B cell (primary cell): ENCODE results near the gene CDKN2D. TPM values are rescaled to one million over a fixed set of nuclear protein-coding genes. Genes with fewer than 3 reads are reported as not detected.
A peak's percentile ranks its signal among the peaks of the same experiment; 100 is the strongest.

Experiments used
- ATAC-seq: fragments of 200-7000 bp; cut with Tn5 transposase; one replicate; pipeline ENCODE4 v1.10.0; 2021; ENCODE audit warnings: low read depth, mild to moderate bottlenecking, moderate number of reproducible peaks, moderate library complexity
- CTCF ChIA-PET: fragments of 350-600 bp; sonication (Branson Sonifier 250); formaldehyde crosslinking; loops from one replicate; lab custom pipeline; 2021; ENCODE audit warnings: antibody characterized with exemption, inconsistent platforms; lab: Charles Lee
- POLR2A ChIA-PET: fragments of 350-600 bp; sonication (Branson Sonifier 250); formaldehyde crosslinking; loops from one replicate; lab custom pipeline; 2021; ENCODE audit warnings: antibody characterized with exemption; lab: Charles Lee
- DNase-seq: peaks from one replicate; pipeline ENCODE4 v3.0.0; 2013
- H2AFZ ChIP-seq: 2 replicates; pipeline ENCODE4 v1.6.1; 2012; ENCODE audit warnings: mild to moderate bottlenecking, low read depth, low read length; ENCODE audit not compliant: insufficient read depth, poor library complexity, severe bottlenecking
- H3K27ac ChIP-seq, 2 donors: 1 replicate in 1 of 2; 2 replicates in 1 of 2; pipeline ENCODE4 v1.5.1; 2012 to 2013; ENCODE audit warnings: low read length in 2 of 2, mild to moderate bottlenecking in 2 of 2, moderate library complexity in 1 of 2
- H3K27me3 ChIP-seq, 4 experiments: fragments of 200-600 bp in 1 of 4; sonication (generic) in 1 of 4; replicated peaks in 1 of 4; 1 replicate in 2 of 4; 2 replicates in 2 of 4; pipeline versions ENCODE4 v1.6.1 to v1.7.0; 2013 to 2016; ENCODE audit warnings: low read length in 3 of 4, mild to moderate bottlenecking in 2 of 4, mixed read lengths in 1 of 4, moderate library complexity in 1 of 4; ENCODE audit not compliant: insufficient read depth in 4 of 4, control insufficient read depth in 3 of 4; ENCODE audit errors: control extremely low read depth in 1 of 4
- H3K36me3 ChIP-seq, 2 experiments: replicated peaks in 1 of 2; 1 replicate in 1 of 2; 2 replicates in 1 of 2; pipeline versions ENCODE4 v1.6.1 to v1.7.1; 2013; ENCODE audit warnings: low read length in 1 of 2; ENCODE audit not compliant: insufficient read depth in 2 of 2, control insufficient read depth in 1 of 2; ENCODE audit errors: control extremely low read depth in 1 of 2, extremely low read depth in 1 of 2
- H3K4me1 ChIP-seq, 2 donors: fragments of 200-600 bp in 1 of 2; sonication (generic) in 1 of 2; 1 replicate in 1 of 2; 2 replicates in 1 of 2; pipeline versions ENCODE4 v1.5.1 to v1.6.1; 2013 to 2017; ENCODE audit warnings: low read length in 2 of 2; ENCODE audit not compliant: control insufficient read depth in 2 of 2, insufficient read depth in 2 of 2
- H3K4me2 ChIP-seq: replicated peaks from 2 replicates; pipeline ENCODE3; 2012; ENCODE audit warnings: mild to moderate bottlenecking, low read depth, low read length; ENCODE audit not compliant: poor library complexity, severe bottlenecking
- H3K4me3 ChIP-seq, 5 experiments: fragments of 200-600 bp in 1 of 5; sonication (generic) in 1 of 5; 1 replicate in 3 of 5; 2 replicates in 2 of 5; pipeline versions ENCODE4 v1.5.1 to v1.7.0; 2011 to 2016; ENCODE audit warnings: low read length in 4 of 5, mild to moderate bottlenecking in 4 of 5, low read depth in 2 of 5, control low read depth in 1 of 5, moderate library complexity in 1 of 5; ENCODE audit not compliant: insufficient read depth in 1 of 5; ENCODE audit errors: control extremely low read depth in 1 of 5, extremely low read depth in 1 of 5
- H3K79me2 ChIP-seq: fragments of 200-600 bp; sonication (generic); one replicate; pipeline ENCODE4 v1.6.0; 2016; ENCODE audit warnings: low read length; ENCODE audit not compliant: control insufficient read depth, insufficient read depth
- H3K9ac ChIP-seq: fragments of 200-600 bp; sonication (generic); 2 replicates; pipeline ENCODE4 v1.6.1; 2017; ENCODE audit warnings: mild to moderate bottlenecking, low read length, moderate library complexity
- H3K9me3 ChIP-seq, 3 donors: one replicate each; pipeline versions ENCODE4 v1.6.1 to v1.7.1; 2013; ENCODE audit warnings: low read length in 2 of 3; ENCODE audit not compliant: control insufficient read depth in 2 of 3, insufficient read depth in 1 of 3; ENCODE audit errors: control extremely low read depth in 1 of 3
- H4K20me1 ChIP-seq: 2 replicates; pipeline ENCODE4 v1.6.0; 2012; ENCODE audit warnings: mild to moderate bottlenecking, low read length; ENCODE audit not compliant: insufficient read depth, control insufficient read depth, poor library complexity, severe bottlenecking
- H3K27ac Mint-ChIP-seq: one replicate; pipeline ENCODE4 v1.8.0; 2021; ENCODE audit warnings: mixed read lengths
- H3K27me3 Mint-ChIP-seq: one replicate; pipeline ENCODE4 v1.8.0; 2021; ENCODE audit warnings: mixed read lengths
- H3K4me1 Mint-ChIP-seq: one replicate; pipeline ENCODE4 v1.8.0; 2021; ENCODE audit warnings: mixed read lengths
- H3K4me3 Mint-ChIP-seq: one replicate; pipeline ENCODE4 v1.8.0; 2021; ENCODE audit warnings: mixed read lengths
- H3K9me3 Mint-ChIP-seq: one replicate; pipeline ENCODE4 v1.8.0; 2022; ENCODE audit warnings: mixed read lengths; ENCODE audit not compliant: insufficient read depth
- EZH2 ChIP-seq: IDR thresholded peaks from 2 replicates; pipeline ENCODE4 v1.6.1; 2012; ENCODE audit warnings: borderline replicate concordance, low read depth, mild to moderate bottlenecking, moderate library complexity, low read length; ENCODE audit not compliant: insufficient read depth, poor library complexity, severe bottlenecking
- WGBS: methylation state at CpG from one replicate; pipeline ENCODE4 v1.1.5; 2013; ENCODE audit warnings: missing lambda C conversion rate; ENCODE audit not compliant: insufficient coverage; 5-methylcytosine and 5-hydroxymethylcytosine counted together
- intact Hi-C: fragments of 100-400 bp; cut with micrococcal nuclease; formaldehyde crosslinking; loops from one replicate; pipeline ENCODE4 v1.10.0; 2022
- polyA plus RNA-seq: library from polyadenylated mRNA; depleted of rRNA; stranded (reverse); fragments of >200 nt; gene quantifications from 2 replicates; pipeline ENCODE4 v1.2.3, GENCODE V29; 2012
- total RNA-seq, 2 donors: library from RNA; stranded (reverse); fragments of 120-200 nt in 1 of 2; gene quantifications; 1 replicate in 1 of 2; 2 replicates in 1 of 2; pipeline versions ENCODE4 v1.2.3 to v1.2.4, GENCODE V29; 2013 to 2022
- TF ChIP-seq, protein P1 (sequence below): fragments of 200-600 bp; IDR thresholded peaks from one replicate; pipeline ENCODE4 v1.8.0; 2022; ENCODE audit warnings: antibody characterized with exemption, mild to moderate bottlenecking

Gene CDKN2D
- total and polyA plus RNA-seq, 2 donors (not counting 1 experiment from before 2014, with no cell fraction given), result 38.4 to 122 TPM

DNA sequence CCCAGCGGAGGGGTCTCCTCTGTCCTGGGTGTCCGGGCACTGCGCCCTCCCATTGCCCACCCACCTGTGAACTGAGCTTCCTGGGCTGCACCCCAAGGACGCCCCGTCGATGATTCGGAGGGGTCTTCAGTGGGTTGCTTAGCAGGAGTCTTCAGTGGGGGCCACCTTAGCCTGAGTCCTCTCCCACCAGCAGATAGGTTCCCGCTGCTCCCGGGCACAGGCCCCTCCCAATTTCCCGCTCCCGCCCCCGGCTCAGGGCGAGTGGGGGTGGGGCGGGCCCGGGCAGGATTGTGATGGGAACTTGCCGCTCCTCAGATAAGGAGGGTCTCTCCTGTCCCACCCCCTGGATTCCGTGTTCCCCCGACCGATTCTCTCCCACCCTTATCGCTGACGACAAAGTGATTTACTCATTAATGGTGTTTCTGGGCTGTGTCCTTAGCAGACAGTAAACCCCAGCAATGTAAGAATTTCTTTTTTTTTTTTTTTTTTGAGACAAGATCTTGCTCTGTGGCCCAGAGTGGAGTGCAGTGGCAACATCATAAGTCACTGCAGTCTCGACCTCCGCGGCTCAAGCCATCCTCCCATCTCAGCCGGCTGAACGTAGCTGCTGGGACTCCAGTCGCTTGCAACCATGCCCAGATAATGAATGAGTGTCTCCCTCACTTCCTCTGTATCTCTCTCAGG is 50.9 kb downstream of the CDKN2D start:
- H3K9ac ChIP-seq, result peak overlapping the region; percentile 26
- H3K4me3 ChIP-seq, result peak overlapping the region in 1 of 5 experiments; percentile 14
- TF ChIP-seq, protein P1, sequence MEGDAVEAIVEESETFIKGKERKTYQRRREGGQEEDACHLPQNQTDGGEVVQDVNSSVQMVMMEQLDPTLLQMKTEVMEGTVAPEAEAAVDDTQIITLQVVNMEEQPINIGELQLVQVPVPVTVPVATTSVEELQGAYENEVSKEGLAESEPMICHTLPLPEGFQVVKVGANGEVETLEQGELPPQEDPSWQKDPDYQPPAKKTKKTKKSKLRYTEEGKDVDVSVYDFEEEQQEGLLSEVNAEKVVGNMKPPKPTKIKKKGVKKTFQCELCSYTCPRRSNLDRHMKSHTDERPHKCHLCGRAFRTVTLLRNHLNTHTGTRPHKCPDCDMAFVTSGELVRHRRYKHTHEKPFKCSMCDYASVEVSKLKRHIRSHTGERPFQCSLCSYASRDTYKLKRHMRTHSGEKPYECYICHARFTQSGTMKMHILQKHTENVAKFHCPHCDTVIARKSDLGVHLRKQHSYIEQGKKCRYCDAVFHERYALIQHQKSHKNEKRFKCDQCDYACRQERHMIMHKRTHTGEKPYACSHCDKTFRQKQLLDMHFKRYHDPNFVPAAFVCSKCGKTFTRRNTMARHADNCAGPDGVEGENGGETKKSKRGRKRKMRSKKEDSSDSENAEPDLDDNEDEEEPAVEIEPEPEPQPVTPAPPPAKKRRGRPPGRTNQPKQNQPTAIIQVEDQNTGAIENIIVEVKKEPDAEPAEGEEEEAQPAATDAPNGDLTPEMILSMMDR, result no peak
- TF ChIP-seq EZH2, result no peak
- ATAC-seq (peak; percentile 28), DNase-seq (peak; percentile 42)
- H2AFZ ChIP-seq, result peak overlapping the region; percentile 32
- H3K36me3 ChIP-seq, result no peaks in the 10 kb centered on the region
- intact Hi-C loops, result no loop called here
- WGBS, result 3% methylated on average over 19 of the region's 27 CpGs
- H3K27ac Mint-ChIP-seq, result no peak overlapping the region
- peak overlapping the region; percentile 40 for H3K4me3 Mint-ChIP-seq
- H3K79me2 ChIP-seq, result no peaks in the 10 kb centered on the region
- H3K4me1 ChIP-seq, result peaks cover 34 to 39% of the 10 kb centered on the region in 2 donors
- no peaks in the 10 kb centered on the region for H3K9me3 Mint-ChIP-seq
- H3K4me1 Mint-ChIP-seq, result peaks cover 36% of the 10 kb centered on the region
- H3K27ac ChIP-seq, result no peak overlapping the region
- ChIA-PET POLR2A (interaction anchor here (0.7 kb wide), 1 partner anchor 318 kb away, joined by 13 read pairs; the partner anchor contains the start of gene TMED1), CTCF (interaction anchor here (1.5 kb wide), 1 partner anchor 9 kb away, joined by 3 read pairs; no protein-coding TSS in a partner anchor)
- H3K27me3 ChIP-seq, result peaks cover 2 to 78% (median 43%) of the 10 kb centered on the region in 4 experiments
- peaks cover 51% of the 10 kb centered on the region for H3K27me3 Mint-ChIP-seq
- no peaks in the 10 kb centered on the region for H4K20me1 ChIP-seq
- peak overlapping the region; percentile 55 for H3K4me2 ChIP-seq
- peaks cover 0 to 13% (median 0%) of the 10 kb centered on the region in 3 donors for H3K9me3 ChIP-seq

DNA sequence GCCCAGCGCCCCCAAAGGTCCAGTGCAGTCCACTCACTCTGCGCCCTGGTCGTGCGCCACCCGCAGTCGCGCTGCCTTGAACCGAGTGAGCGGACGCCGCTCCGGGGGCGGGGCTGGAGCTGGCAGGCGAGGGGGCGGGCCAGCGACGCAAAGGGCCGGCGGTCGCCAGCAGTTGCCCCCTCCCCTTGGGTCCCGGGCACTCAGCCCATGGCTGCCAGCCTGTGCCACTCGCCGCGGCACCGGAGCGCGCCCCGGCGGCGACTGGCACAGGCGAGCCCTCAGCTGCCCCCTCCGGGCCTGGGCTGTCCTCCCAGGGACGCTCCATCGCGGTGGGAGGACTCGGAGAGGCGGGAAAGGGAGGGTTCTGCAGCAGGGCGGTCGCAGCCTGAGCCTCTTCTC is 51.4 kb downstream of the CDKN2D start, which contains the start of gene S1PR5:
Gene S1PR5, minus strand, starts transcription at position 87 of the 399 bp plus-strand sequence. CDS start 2,436 bp downstream, outside the sequence.
- Histone ChIP-seq H3K27ac (no peak within 1 kb of the TSS), H3K9ac (peak within 1 kb of the TSS; percentile 26), H3K4me3 (peak within 1 kb of the TSS in 1 of 5 experiments; percentile 14), H3K4me1 (peaks cover 34 to 39% of the 10 kb centered on the region in 2 donors), H3K4me2 (peak within 1 kb of the TSS; percentile 55), H3K9me3 (peaks cover 0 to 13% (median 0%) of the 10 kb centered on the region in 3 donors), H3K36me3 (no peaks in the 10 kb centered on the region), H4K20me1 (no peaks in the 10 kb centered on the region), H3K79me2 (no peaks in the 10 kb centered on the region), H2AFZ (peak within 1 kb of the TSS; percentile 32), H3K27me3 (peaks cover 2 to 84% (median 45%) of the 10 kb centered on the region in 4 experiments)
- H3K4me3 Mint-ChIP-seq, result peak within 1 kb of the TSS; percentile 47
- H3K27ac Mint-ChIP-seq, result peak within 1 kb of the TSS; percentile 5
- no peak for TF ChIP-seq EZH2
- TF ChIP-seq, protein P1, result no peak
- ChIA-PET CTCF (interaction anchor here (1.4 to 1.5 kb wide), 2 partner anchors 9 to 11 kb away, joined by 3 to 4 read pairs; no protein-coding TSS in a partner anchor), POLR2A (no interaction called here)
- WGBS, result 8% methylated on average over 36 of the region's 39 CpGs
- ATAC-seq, result peak; percentile 33
- DNase-seq, result no peak
- no peaks in the 10 kb centered on the region for H3K9me3 Mint-ChIP-seq
- intact Hi-C loops, result no loop called here
- peaks cover 36% of the 10 kb centered on the region for H3K4me1 Mint-ChIP-seq
- peaks cover 53% of the 10 kb centered on the region for H3K27me3 Mint-ChIP-seq
